Measurements from ENCODE around the gene HSD11B2.

DNA sequence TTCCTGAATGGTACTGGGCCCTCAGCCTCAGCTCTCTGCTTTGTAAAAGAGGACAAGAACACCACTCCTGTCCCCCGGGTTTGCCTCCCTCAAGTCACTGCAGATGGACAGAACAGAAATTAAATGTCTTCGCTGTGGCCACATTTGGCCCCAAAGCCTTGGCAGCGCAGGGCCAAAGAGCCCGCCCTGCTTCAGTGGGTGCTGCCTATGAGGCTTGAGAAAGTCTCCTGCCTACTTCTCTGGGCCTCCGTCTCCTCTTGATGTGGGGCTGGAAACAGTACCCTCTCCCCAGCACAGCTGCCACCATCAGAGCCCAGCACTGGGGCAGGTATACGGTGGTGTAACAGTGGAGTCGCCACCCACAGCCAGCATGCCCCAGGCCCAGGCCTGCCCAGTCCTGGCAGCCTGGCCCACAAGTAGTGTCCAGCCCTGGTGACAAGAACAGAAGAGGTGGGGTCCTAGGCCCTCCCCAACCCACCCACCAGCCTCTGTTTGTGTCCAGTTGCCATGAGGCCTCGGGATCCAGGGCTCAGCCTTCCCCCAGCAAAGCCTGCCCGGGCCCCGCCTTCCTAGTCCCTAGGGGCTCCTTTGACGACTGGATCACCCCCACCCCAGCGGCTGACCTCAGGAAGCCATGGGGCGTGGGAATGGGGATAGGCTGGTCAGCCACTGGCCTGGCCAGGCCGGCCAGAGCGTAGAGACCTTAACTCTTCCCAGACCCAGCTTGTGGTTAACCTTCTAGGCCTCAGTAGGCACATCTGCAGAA lies 33.7 kb upstream of the HSD11B2 start:
- TF ChIP-seq ATF7 (IDR thresholded peaks at IDR 0.05; ENCODE audit: low read depth) (no peak), MAX (IDR thresholded peaks at IDR 0.05; ENCODE audit: low read depth, low read length) (no peak), RAD21 (IDR thresholded peaks at IDR 0.05; ENCODE audit: insufficient read depth, low read depth, low read length) (no peak), RFX5 (IDR thresholded peaks at IDR 0.05; ENCODE audit: low read depth, low read length) (no peak), EZH2 (IDR thresholded peaks at IDR 0.05; ENCODE audit: borderline replicate concordance, control insufficient read depth, low read depth, low read length) (no peak), JUNB (IDR thresholded peaks at IDR 0.05) (no peak), CHD2 (IDR thresholded peaks at IDR 0.05; ENCODE audit: borderline replicate concordance, low read depth, low read length) (no peak), POLR2AphosphoS2 (IDR thresholded peaks at IDR 0.05; ENCODE audit: low read depth, low read length) (no peak), E2F8 (IDR thresholded peaks at IDR 0.05; ENCODE audit: low read depth, partially characterized antibody) (no peak), BCL11A (IDR thresholded peaks at IDR 0.05; ENCODE audit: low read depth, low read length) (no peak)
- TF ChIP-seq, protein P1, sequence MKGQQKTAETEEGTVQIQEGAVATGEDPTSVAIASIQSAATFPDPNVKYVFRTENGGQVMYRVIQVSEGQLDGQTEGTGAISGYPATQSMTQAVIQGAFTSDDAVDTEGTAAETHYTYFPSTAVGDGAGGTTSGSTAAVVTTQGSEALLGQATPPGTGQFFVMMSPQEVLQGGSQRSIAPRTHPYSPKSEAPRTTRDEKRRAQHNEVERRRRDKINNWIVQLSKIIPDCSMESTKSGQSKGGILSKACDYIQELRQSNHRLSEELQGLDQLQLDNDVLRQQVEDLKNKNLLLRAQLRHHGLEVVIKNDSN (IDR thresholded peaks at IDR 0.05; ENCODE audit: borderline replicate concordance, extremely low read length, insufficient read depth, low read depth, low read length), result no peak
- TF ChIP-seq, protein P2, sequence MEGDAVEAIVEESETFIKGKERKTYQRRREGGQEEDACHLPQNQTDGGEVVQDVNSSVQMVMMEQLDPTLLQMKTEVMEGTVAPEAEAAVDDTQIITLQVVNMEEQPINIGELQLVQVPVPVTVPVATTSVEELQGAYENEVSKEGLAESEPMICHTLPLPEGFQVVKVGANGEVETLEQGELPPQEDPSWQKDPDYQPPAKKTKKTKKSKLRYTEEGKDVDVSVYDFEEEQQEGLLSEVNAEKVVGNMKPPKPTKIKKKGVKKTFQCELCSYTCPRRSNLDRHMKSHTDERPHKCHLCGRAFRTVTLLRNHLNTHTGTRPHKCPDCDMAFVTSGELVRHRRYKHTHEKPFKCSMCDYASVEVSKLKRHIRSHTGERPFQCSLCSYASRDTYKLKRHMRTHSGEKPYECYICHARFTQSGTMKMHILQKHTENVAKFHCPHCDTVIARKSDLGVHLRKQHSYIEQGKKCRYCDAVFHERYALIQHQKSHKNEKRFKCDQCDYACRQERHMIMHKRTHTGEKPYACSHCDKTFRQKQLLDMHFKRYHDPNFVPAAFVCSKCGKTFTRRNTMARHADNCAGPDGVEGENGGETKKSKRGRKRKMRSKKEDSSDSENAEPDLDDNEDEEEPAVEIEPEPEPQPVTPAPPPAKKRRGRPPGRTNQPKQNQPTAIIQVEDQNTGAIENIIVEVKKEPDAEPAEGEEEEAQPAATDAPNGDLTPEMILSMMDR (IDR thresholded peaks at IDR 0.05 in 2 of 3, conservative IDR thresholded peaks at IDR 0.05 in 1 of 3; ENCODE audit: control insufficient read depth in 2 of 3, extremely low read depth in 1 of 3, insufficient read depth in 1 of 3, low read depth in 3 of 3, low read length in 3 of 3), result no peak
- TF ChIP-seq, protein P3, sequence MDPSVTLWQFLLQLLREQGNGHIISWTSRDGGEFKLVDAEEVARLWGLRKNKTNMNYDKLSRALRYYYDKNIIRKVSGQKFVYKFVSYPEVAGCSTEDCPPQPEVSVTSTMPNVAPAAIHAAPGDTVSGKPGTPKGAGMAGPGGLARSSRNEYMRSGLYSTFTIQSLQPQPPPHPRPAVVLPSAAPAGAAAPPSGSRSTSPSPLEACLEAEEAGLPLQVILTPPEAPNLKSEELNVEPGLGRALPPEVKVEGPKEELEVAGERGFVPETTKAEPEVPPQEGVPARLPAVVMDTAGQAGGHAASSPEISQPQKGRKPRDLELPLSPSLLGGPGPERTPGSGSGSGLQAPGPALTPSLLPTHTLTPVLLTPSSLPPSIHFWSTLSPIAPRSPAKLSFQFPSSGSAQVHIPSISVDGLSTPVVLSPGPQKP (IDR thresholded peaks at IDR 0.05; ENCODE audit: low read depth, low read length), result no peak
